OCI-LY3 (cell line): ENCODE measurements around the gene RPAP3.

ENCODE experiments used
- CTCF ChIP-seq: fragments of 200-600, 300-600 bp; sonication (generic); IDR thresholded peaks from 2 replicates; pipeline ENCODE4 v1.5.1; 2014; ENCODE audit warnings: antibody characterized with exemption, low read length, low read depth
- EZH2phosphoT487 ChIP-seq: fragments of 200-600 bp; shearing (Covaris generic); IDR thresholded peaks from 2 replicates; pipeline ENCODE4 v1.6.1; 2018; ENCODE audit warnings: antibody characterized with exemption, mixed run types, low read depth

DNA sequence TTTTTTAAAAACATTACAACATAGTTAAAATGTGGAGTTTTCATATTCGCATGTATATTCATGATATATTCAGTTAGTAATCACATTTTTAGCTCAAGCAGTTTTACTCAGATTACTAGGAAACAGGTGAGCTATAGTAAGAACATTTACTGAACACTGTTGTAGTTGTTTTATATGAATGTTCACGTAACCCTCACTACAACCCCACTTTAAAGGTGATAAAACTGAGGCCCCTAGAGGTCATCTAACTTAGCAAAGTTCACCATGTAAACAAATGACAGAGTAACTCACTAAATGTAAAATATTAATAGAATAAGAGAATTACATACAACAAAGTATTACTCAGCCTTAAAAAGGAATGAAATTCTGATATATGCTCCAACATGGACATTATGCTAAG, 26.0 kb downstream of the RPAP3 start:
- TF ChIP-seq CTCF (no peak), EZH2phosphoT487 (no peak)
